Esophagus squamous epithelium (tissue), 5 donors: Measurements from ENCODE around the gene DOCK1. TPM values are rescaled to one million over a fixed set of nuclear protein-coding genes. Genes with fewer than 3 reads are reported as not detected.

Source experiments
- DNase-seq: peaks from one replicate; lab custom pipeline; 2025; lab: John Stamatoyannopoulos, UW
- H3K27ac ChIP-seq, 4 donors: fragments of 200-600 bp; sonication (generic); one replicate each; pipeline ENCODE4 v1.5.1; 2016 to 2019; ENCODE audit warnings: mild to moderate bottlenecking in 1 of 4
- H3K27me3 ChIP-seq, 4 donors: fragments of 200-600 bp; sonication (generic); 1 replicate in 3 of 4; 2 replicates in 1 of 4; pipeline versions ENCODE4 v1.5.1 to v1.6.0; 2017 to 2021; ENCODE audit warnings: antibody characterized with exemption in 1 of 4
- H3K36me3 ChIP-seq, 3 donors: fragments of 200-600 bp; sonication (generic); one replicate each; pipeline ENCODE4 v1.5.1; 2016 to 2019
- H3K4me1 ChIP-seq, 3 donors: fragments of 200-600 bp; sonication (generic); one replicate each; pipeline ENCODE4 v1.5.1; 2017 to 2019
- H3K4me3 ChIP-seq, 4 donors: fragments of 200-600 bp; sonication (generic); 1 replicate in 3 of 4; 2 replicates in 1 of 4; pipeline ENCODE4 v1.5.1; 2016 to 2019; ENCODE audit warnings: mild to moderate bottlenecking in 2 of 4, moderate library complexity in 1 of 4
- H3K9me3 ChIP-seq, 3 donors: fragments of 200-600 bp; sonication (generic); one replicate each; pipeline ENCODE4 v1.5.1; 2016 to 2019
- CTCF ChIP-seq, 6 experiments: fragments of 450-650 bp in 4 of 6; fragments of 200-600 bp in 2 of 6; sonication (generic) in 2 of 6; IDR thresholded peaks; one replicate each; pipeline ENCODE4 v1.5.1; 2016 to 2019; ENCODE audit warnings: antibody characterized with exemption in 6 of 6, mild to moderate bottlenecking in 4 of 6, moderate library complexity in 4 of 6
- POLR2A ChIP-seq, 4 donors: fragments of 450-650 bp; IDR thresholded peaks; one replicate each; pipeline ENCODE4 v1.6.1; 2017; ENCODE audit warnings: antibody characterized with exemption in 4 of 4, mild to moderate bottlenecking in 4 of 4, moderate library complexity in 3 of 4
- WGBS, 2 donors: methylation state at CpG; one replicate each; pipeline ENCODE4 v1.1.5; 2018; 5-methylcytosine and 5-hydroxymethylcytosine counted together
- intact Hi-C: fragments of 100-400 bp; cut with DNase I; formaldehyde crosslinking; loops from one replicate; pipeline ENCODE4 v1.15.0; 2022
- total RNA-seq, 4 donors: library from RNA; depleted of rRNA; stranded (reverse); fragments of >200 nt; gene quantifications; one replicate each; pipeline ENCODE4 v1.1.0, GENCODE V29; 2016
- donor health status: DM: yes; HTN: yes; CAD: no.

The DOCK1 gene
- total RNA-seq, 4 donors from 2014 or later: 31.8 to 83.4 (median 49.8) TPM

GRCh38 chr10:126957111-126957510 is 51.9 kb downstream of the DOCK1 start:
- H3K27ac ChIP-seq: no peak overlapping the region
- no peak for DNase-seq
- H3K4me3 ChIP-seq: no peak overlapping the region
- H3K9me3 ChIP-seq: no peaks in the 10 kb centered on the region
- H3K4me1 ChIP-seq: peaks cover 0 to 25% (median 17%) of the 10 kb centered on the region in 3 donors
- TF ChIP-seq CTCF (IDR thresholded peaks at IDR 0.05) (no peak), POLR2A (IDR thresholded peaks at IDR 0.05) (no peak)
- intact Hi-C loops: no loop called here
- no peaks in the 10 kb centered on the region for H3K27me3 ChIP-seq
- no peaks in the 10 kb centered on the region for H3K36me3 ChIP-seq
- 77% methylated on average over 8 of the region's 8 CpGs for WGBS, 2 donors

- no peaks in the 10 kb centered on the region for H3K27me3 ChIP-seq
- 75 to 82% methylated on average over 4 of the region's 4 CpGs for WGBS, 2 donors
- no peak for DNase-seq
- no peaks in the 10 kb centered on the region for H3K36me3 ChIP-seq
- intact Hi-C loops: no loop called here
- H3K9me3 ChIP-seq: no peaks in the 10 kb centered on the region
- no peak overlapping the region for H3K27ac ChIP-seq
- H3K4me1 ChIP-seq: peaks cover 0 to 25% (median 17%) of the 10 kb centered on the region in 3 donors
- H3K4me3 ChIP-seq: no peak overlapping the region
- TF ChIP-seq CTCF (IDR thresholded peaks at IDR 0.05) (no peak), POLR2A (IDR thresholded peaks at IDR 0.05) (no peak)
Measured at GRCh38 chr10:126959431-126959830, 54.2 kb downstream of the DOCK1 start.

- Histone ChIP-seq H3K27me3 (no peaks in the 10 kb centered on the region), H3K4me3 (no peak overlapping the region), H3K27ac (no peak overlapping the region), H3K9me3 (no peaks in the 10 kb centered on the region), H3K4me1 (peaks cover 0 to 18% (median 15%) of the 10 kb centered on the region in 3 donors), H3K36me3 (no peaks in the 10 kb centered on the region)
- TF ChIP-seq POLR2A (IDR thresholded peaks at IDR 0.05) (no peak), CTCF (IDR thresholded peaks at IDR 0.05) (no peak)
- 91 to 92% methylated on average over 14 to 15 of the region's 16 CpGs for WGBS, 2 donors
- intact Hi-C loops: no loop called here
- DNase-seq: no peak
Measured at GRCh38 chr10:126959906-126960685, 54.9 kb downstream of the DOCK1 start.

GRCh38 chr10:126963354-126963753 is 58.1 kb downstream of the DOCK1 start:
- no peak overlapping the region for H3K4me3 ChIP-seq
- H3K27ac ChIP-seq: no peak overlapping the region
- TF ChIP-seq POLR2A (IDR thresholded peaks at IDR 0.05) (no peak), CTCF (IDR thresholded peaks at IDR 0.05) (no peak)
- H3K27me3 ChIP-seq: no peaks in the 10 kb centered on the region
- no peaks in the 10 kb centered on the region for H3K36me3 ChIP-seq
- no peaks in the 10 kb centered on the region for H3K9me3 ChIP-seq
- no peaks in the 10 kb centered on the region for H3K4me1 ChIP-seq
- DNase-seq: no peak
- WGBS, 2 donors: 88 to 89% methylated on average over 4 of the region's 4 CpGs
- intact Hi-C loops: no loop called here

GRCh38 chr10:126964190-126964589 is 59.0 kb downstream of the DOCK1 start:
- no peak overlapping the region for H3K27ac ChIP-seq
- H3K36me3 ChIP-seq: no peaks in the 10 kb centered on the region
- TF ChIP-seq CTCF (IDR thresholded peaks at IDR 0.05): no peak
- TF ChIP-seq POLR2A (IDR thresholded peaks at IDR 0.05): no peak
- intact Hi-C loops: no loop called here
- H3K4me3 ChIP-seq: no peak overlapping the region
- DNase-seq: no peak
- H3K27me3 ChIP-seq: no peaks in the 10 kb centered on the region
- no peaks in the 10 kb centered on the region for H3K9me3 ChIP-seq
- 21 to 68% methylated on average over 3 to 7 of the region's 7 CpGs for WGBS, 2 donors
- H3K4me1 ChIP-seq: no peaks in the 10 kb centered on the region
